SH-SY5Y (cell line): ENCODE measurements around the gene NECAB3.

Experiments used
- GATA2 ChIP-seq: IDR thresholded peaks from 2 replicates; pipeline ENCODE4 v1.6.1; 2011; ENCODE audit warnings: mild to moderate bottlenecking, low read depth, low read length
- GATA3 ChIP-seq: IDR thresholded peaks from 2 replicates; pipeline ENCODE4 v1.6.1; 2011; ENCODE audit warnings: low read depth, mild to moderate bottlenecking, low read length, moderate library complexity

DNA sequence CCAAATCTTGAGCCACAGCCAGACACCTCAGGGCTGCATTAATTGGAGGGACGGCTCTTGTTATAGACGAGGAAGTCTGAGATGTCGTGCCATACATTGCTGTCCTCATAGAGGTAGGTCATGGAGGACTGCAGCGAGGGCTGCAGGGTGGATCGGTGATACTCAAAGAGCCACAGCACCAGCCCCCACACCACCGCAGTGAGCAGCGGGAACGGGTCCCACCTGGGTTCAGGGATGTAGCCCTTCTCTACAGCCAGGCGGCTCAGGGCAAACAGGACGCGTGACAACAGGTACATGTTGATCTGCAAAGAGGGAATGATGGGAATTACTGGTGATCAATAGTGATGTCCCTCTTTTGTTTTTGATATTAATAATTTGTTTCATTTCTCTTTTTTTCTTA lies 33.4 kb upstream of the NECAB3 start:
- TF ChIP-seq GATA3: no peak
- TF ChIP-seq GATA2: no peak
